HCT116 (cell line): ENCODE measurements around the gene SH2D3C. TPM values are rescaled to one million over a fixed set of nuclear protein-coding genes. Genes with fewer than 3 reads are reported as not detected.

Source experiments
- ATAC-seq: fragments of 200-7000 bp; cut with Tn5 transposase; 2 replicates; pipeline ENCODE4 v1.9.1; 2020; ENCODE audit warnings: mild to moderate bottlenecking, moderate library complexity
- BruUV-seq: library from RNA; stranded (reverse); fragments of 400-500 nt; replicated peaks from 2 replicates; lab custom pipeline; 2021; lab: Mats Ljungman, UMichigan
- CTCF ChIA-PET: fragments of 300-600 bp; sonication (Branson Sonifier 250); formaldehyde crosslinking; loops from one replicate; lab custom pipeline; 2021; ENCODE audit warnings: antibody characterized with exemption; lab: Charles Lee
- POLR2A ChIA-PET: fragments of 300-600, 350-600 bp; sonication (Branson Sonifier 250); formaldehyde crosslinking; loops from one replicate; lab custom pipeline; 2021; ENCODE audit warnings: antibody characterized with exemption; lab: Charles Lee
- RAD21 ChIA-PET, 2 experiments: fragments of 300-600 bp; sonication (Branson Sonifier 250); formaldehyde crosslinking; loops; one replicate each; lab custom pipeline; 2023; ENCODE audit warnings: low total read pairs in 2 of 2; ENCODE audit not compliant: uncharacterized antibody in 2 of 2, unreplicated experiment in 2 of 2, low non-redundant PET in 1 of 2; lab: Charles Lee
- DNase-seq: peaks from one replicate; pipeline ENCODE4 v3.0.0-alpha.2; 2010; ENCODE audit warnings: low read depth, low spot score
- H2AFZ ChIP-seq: fragments of 200-600 bp; shearing (Covaris generic), sonication (generic); 2 replicates; pipeline ENCODE4 v1.6.1; 2017; ENCODE audit warnings: low read depth, mixed run types, mixed read lengths, antibody characterized with exemption, low read length; ENCODE audit not compliant: poor library complexity, severe bottlenecking
- H3K27ac ChIP-seq: 2 replicates; pipeline ENCODE4 v1.5.1; 2012; ENCODE audit warnings: low read depth, low read length
- H3K27me3 ChIP-seq: fragments of 200-600 bp; sonication (generic); 2 replicates; pipeline ENCODE4 v1.6.1; 2016; ENCODE audit warnings: mixed run types, low read length, mixed read lengths; ENCODE audit not compliant: insufficient read depth
- H3K36me3 ChIP-seq, 2 experiments: fragments of 200-500 bp in 1 of 2; fragments of 200-600 bp in 1 of 2; sonication (Bioruptor generic) in 1 of 2; sonication (generic) in 1 of 2; 2 replicates each; pipeline versions ENCODE4 v1.5.1 to v1.6.1; 2014 to 2016; ENCODE audit warnings: low read length in 2 of 2, inconsistent platforms in 1 of 2, mixed read lengths in 1 of 2, mixed run types in 1 of 2; ENCODE audit not compliant: insufficient read depth in 2 of 2, control insufficient read depth in 1 of 2
- H3K4me1 ChIP-seq, 2 experiments: fragments of 200-600 bp in 1 of 2; sonication (generic) in 1 of 2; 2 replicates each; pipeline versions ENCODE4 v1.5.1 to v1.6.1; 2012 to 2017; ENCODE audit warnings: low read length in 2 of 2, inconsistent platforms in 1 of 2, mild to moderate bottlenecking in 1 of 2, mixed read lengths in 1 of 2, mixed run types in 1 of 2, moderate library complexity in 1 of 2; ENCODE audit not compliant: insufficient read depth in 2 of 2, control insufficient read depth in 1 of 2
- H3K4me2 ChIP-seq: fragments of 200-600 bp; sonication (generic); 2 replicates; pipeline ENCODE4 v1.6.1; 2017; ENCODE audit warnings: mixed run types, low read length, mixed read lengths
- H3K4me3 ChIP-seq, 2 experiments: fragments of 200-600 bp in 1 of 2; sonication (generic) in 1 of 2; replicated peaks in 1 of 2; 2 replicates each; pipeline ENCODE4 v1.5.1; 2011 to 2016; ENCODE audit warnings: low read length in 2 of 2, control low read depth in 1 of 2, low read depth in 1 of 2, mild to moderate bottlenecking in 1 of 2, mixed read lengths in 1 of 2, mixed run types in 1 of 2
- H3K79me2 ChIP-seq: fragments of 200-600 bp; sonication (generic); 2 replicates; pipeline ENCODE4 v1.6.1; 2017; ENCODE audit warnings: mild to moderate bottlenecking, mixed run types, low read length, moderate library complexity, mixed read lengths; ENCODE audit not compliant: insufficient read depth
- H3K9ac ChIP-seq: fragments of 200-600 bp; sonication (generic); 2 replicates; pipeline ENCODE4 v1.6.1; 2016; ENCODE audit warnings: low read length, mixed read lengths
- H3K9me2 ChIP-seq: fragments of 200-600 bp; sonication (generic), shearing (Covaris generic); 2 replicates; pipeline ENCODE4 v1.6.1; 2017; ENCODE audit warnings: mixed run types, mild to moderate bottlenecking, moderate library complexity; ENCODE audit not compliant: insufficient read depth
- H3K9me3 ChIP-seq, 2 experiments: fragments of 200-500 bp in 1 of 2; fragments of 200-600 bp in 1 of 2; sonication (Bioruptor generic) in 1 of 2; sonication (generic) in 1 of 2; 2 replicates each; pipeline ENCODE4 v1.6.1; 2014 to 2017; ENCODE audit warnings: low read length in 2 of 2, mixed read lengths in 2 of 2, inconsistent platforms in 1 of 2, low read depth in 1 of 2, mild to moderate bottlenecking in 1 of 2, mixed run types in 1 of 2, moderate library complexity in 1 of 2; ENCODE audit not compliant: control insufficient read depth in 1 of 2, insufficient read depth in 1 of 2
- H4K20me1 ChIP-seq: fragments of 200-600 bp; sonication (generic), shearing (Covaris generic); 2 replicates; pipeline ENCODE4 v1.6.1; 2017; ENCODE audit warnings: mixed run types, mild to moderate bottlenecking, moderate library complexity; ENCODE audit not compliant: insufficient read depth
- CEBPB ChIP-seq: IDR thresholded peaks from 2 replicates; pipeline ENCODE4 v1.6.1; 2012; ENCODE audit warnings: low read depth
- EGR1 ChIP-seq: IDR thresholded peaks from 2 replicates; pipeline ENCODE4 v1.6.1; 2012; ENCODE audit warnings: low read depth
- EZH2phosphoT487 ChIP-seq: fragments of 200-600 bp; IDR thresholded peaks from 2 replicates; pipeline ENCODE4 v1.6.1; 2018; ENCODE audit warnings: antibody characterized with exemption, borderline replicate concordance
- FOSL1 ChIP-seq: IDR thresholded peaks from 2 replicates; pipeline ENCODE4 v1.6.1; 2012; ENCODE audit warnings: low read depth
- POLR2A ChIP-seq: IDR thresholded peaks from 2 replicates; pipeline ENCODE4 v1.7.0; 2011; ENCODE audit warnings: borderline replicate concordance; ENCODE audit not compliant: insufficient read depth, insufficient read length; ENCODE audit errors: extremely low read depth
- RAD21 ChIP-seq: IDR thresholded peaks from 2 replicates; pipeline ENCODE4 v1.6.1; 2012; ENCODE audit warnings: low read depth, mild to moderate bottlenecking
- SIN3A ChIP-seq: IDR thresholded peaks from 2 replicates; pipeline ENCODE4 v1.6.1; 2012; ENCODE audit warnings: low read depth
- SRF ChIP-seq: IDR thresholded peaks from 2 replicates; pipeline ENCODE4 v1.6.1; 2012; ENCODE audit warnings: low read depth
- TCF7L2 ChIP-seq: IDR thresholded peaks from 2 replicates; pipeline ENCODE4 v1.7.0; 2011; ENCODE audit warnings: borderline replicate concordance, inconsistent platforms; ENCODE audit not compliant: insufficient read depth, insufficient read length; ENCODE audit errors: extremely low read depth
- YY1 ChIP-seq: IDR thresholded peaks from 2 replicates; pipeline ENCODE4 v1.6.1; 2011; ENCODE audit warnings: low read length, low read depth, moderate library complexity, mild to moderate bottlenecking; ENCODE audit not compliant: insufficient replicate concordance; ENCODE audit errors: extremely low read depth
- ZNF274 ChIP-seq: fragments of 200-500 bp; sonication (Bioruptor generic); IDR thresholded peaks from 2 replicates; pipeline ENCODE4 v1.6.1; 2014; ENCODE audit warnings: mild to moderate bottlenecking, low read depth, low read length, inconsistent platforms
- intact Hi-C: fragments of 100-400 bp; cut with micrococcal nuclease; formaldehyde crosslinking; loops from 2 replicates; pipeline ENCODE4 v1.10.0; 2022
- total RNA-seq: library from RNA; stranded (reverse); gene quantifications from one replicate; pipeline ENCODE4 v1.2.1, GENCODE V29; 2021; ENCODE audit not compliant: unreplicated experiment
- TF ChIP-seq, protein P1 (sequence below): IDR thresholded peaks from 2 replicates; pipeline ENCODE4 v1.6.1; 2012
- TF ChIP-seq, protein P2 (sequence below): IDR thresholded peaks from 2 replicates; pipeline ENCODE4 v1.6.1; 2012; ENCODE audit warnings: low read depth

Gene SH2D3C
- total RNA-seq, 1 experiment from 2014 or later = 1.3 TPM

DNA sequence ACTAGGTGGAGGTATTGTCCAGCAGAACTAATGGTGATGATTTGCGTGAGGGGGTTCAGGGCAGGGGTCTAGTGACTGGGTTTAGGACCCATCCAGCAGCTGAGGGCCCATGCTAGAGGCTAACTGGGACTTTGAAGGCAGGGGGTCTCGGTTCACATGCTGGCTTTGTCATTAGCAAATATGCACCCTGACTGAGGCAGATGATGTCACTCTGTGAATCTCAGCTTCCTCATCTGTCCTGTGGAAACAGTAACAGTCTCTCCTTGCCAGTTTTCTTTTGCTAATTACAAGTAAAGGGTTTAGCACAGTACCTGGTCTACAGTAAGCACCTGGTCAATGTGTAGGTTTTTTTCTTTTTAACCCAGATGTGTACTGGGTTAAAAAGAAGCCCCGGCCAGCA, 5.2 kb downstream of the SH2D3C start:
- H3K4me3 ChIP-seq = no peak overlapping the region
- TF ChIP-seq ZNF274 = no peak
- TF ChIP-seq YY1 = no peak
- TF ChIP-seq SRF = no peak
- TF ChIP-seq EZH2phosphoT487 = no peak
- no peak for TF ChIP-seq FOSL1
- TF ChIP-seq, protein P1, sequence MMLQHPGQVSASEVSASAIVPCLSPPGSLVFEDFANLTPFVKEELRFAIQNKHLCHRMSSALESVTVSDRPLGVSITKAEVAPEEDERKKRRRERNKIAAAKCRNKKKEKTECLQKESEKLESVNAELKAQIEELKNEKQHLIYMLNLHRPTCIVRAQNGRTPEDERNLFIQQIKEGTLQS = no peak
- no peak for TF ChIP-seq TCF7L2
- no peak for TF ChIP-seq RAD21
- no peak for TF ChIP-seq SIN3A
- TF ChIP-seq CEBPB = no peak
- ATAC-seq (no peak), DNase-seq (no peak)
- H3K36me3 ChIP-seq = no peaks in the 10 kb centered on the region
- no peak overlapping the region for H3K27ac ChIP-seq
- no peaks in the 10 kb centered on the region for H3K27me3 ChIP-seq
- peaks cover 13 to 21% of the 10 kb centered on the region in 2 experiments for H3K4me1 ChIP-seq
- no peaks in the 10 kb centered on the region for H3K79me2 ChIP-seq
- ChIA-PET RAD21 (no interaction called here), CTCF (no interaction called here), POLR2A (no interaction called here)
- no peaks in the 10 kb centered on the region for H4K20me1 ChIP-seq
- H3K4me2 ChIP-seq = no peak overlapping the region
- H2AFZ ChIP-seq = no peak overlapping the region
- intact Hi-C loops = no loop called here
- H3K9me3 ChIP-seq = no peaks in the 10 kb centered on the region
- H3K9ac ChIP-seq = no peak overlapping the region
- no TSS peak for BruUV-seq
- no peaks in the 10 kb centered on the region for H3K9me2 ChIP-seq

DNA sequence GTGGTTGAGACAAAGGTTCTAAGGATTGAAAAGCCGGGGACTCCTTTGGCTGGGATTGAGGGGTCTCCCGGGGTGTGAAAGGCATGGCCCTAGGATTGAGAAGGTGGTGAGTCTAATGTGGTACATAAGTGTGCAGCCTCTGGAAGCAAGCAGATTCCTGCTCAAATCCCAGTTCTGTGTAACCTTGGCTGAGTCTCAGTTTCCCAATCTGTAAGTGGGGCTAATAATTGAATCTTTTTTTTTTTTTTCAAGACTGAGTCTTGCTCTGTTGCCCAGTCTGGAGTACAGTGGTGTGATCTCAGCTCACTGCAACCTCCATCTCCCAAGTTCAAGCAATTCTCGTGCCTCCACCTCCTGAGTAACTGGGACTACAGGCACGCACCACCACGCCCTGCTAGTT, 5.9 kb downstream of the SH2D3C start:
- Histone ChIP-seq H3K4me1 (peaks cover 13 to 21% of the 10 kb centered on the region in 2 experiments), H4K20me1 (no peaks in the 10 kb centered on the region), H3K9me3 (no peaks in the 10 kb centered on the region), H3K4me3 (no peak overlapping the region), H3K4me2 (no peak overlapping the region), H3K79me2 (no peaks in the 10 kb centered on the region), H3K27ac (no peak overlapping the region), H3K36me3 (no peaks in the 10 kb centered on the region), H2AFZ (no peak overlapping the region), H3K9ac (no peak overlapping the region), H3K9me2 (no peaks in the 10 kb centered on the region), H3K27me3 (no peaks in the 10 kb centered on the region)
- DNase-seq (no peak), ATAC-seq (no peak)
- POLR2A ChIA-PET = no interaction called here
- CTCF ChIA-PET = no interaction called here
- no TSS peak for BruUV-seq
- RAD21 ChIA-PET = no interaction called here
- TF ChIP-seq, protein P2, sequence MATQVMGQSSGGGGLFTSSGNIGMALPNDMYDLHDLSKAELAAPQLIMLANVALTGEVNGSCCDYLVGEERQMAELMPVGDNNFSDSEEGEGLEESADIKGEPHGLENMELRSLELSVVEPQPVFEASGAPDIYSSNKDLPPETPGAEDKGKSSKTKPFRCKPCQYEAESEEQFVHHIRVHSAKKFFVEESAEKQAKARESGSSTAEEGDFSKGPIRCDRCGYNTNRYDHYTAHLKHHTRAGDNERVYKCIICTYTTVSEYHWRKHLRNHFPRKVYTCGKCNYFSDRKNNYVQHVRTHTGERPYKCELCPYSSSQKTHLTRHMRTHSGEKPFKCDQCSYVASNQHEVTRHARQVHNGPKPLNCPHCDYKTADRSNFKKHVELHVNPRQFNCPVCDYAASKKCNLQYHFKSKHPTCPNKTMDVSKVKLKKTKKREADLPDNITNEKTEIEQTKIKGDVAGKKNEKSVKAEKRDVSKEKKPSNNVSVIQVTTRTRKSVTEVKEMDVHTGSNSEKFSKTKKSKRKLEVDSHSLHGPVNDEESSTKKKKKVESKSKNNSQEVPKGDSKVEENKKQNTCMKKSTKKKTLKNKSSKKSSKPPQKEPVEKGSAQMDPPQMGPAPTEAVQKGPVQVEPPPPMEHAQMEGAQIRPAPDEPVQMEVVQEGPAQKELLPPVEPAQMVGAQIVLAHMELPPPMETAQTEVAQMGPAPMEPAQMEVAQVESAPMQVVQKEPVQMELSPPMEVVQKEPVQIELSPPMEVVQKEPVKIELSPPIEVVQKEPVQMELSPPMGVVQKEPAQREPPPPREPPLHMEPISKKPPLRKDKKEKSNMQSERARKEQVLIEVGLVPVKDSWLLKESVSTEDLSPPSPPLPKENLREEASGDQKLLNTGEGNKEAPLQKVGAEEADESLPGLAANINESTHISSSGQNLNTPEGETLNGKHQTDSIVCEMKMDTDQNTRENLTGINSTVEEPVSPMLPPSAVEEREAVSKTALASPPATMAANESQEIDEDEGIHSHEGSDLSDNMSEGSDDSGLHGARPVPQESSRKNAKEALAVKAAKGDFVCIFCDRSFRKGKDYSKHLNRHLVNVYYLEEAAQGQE = no peak
- TF ChIP-seq POLR2A (no peak), EGR1 (no peak), EZH2phosphoT487 (no peak)
- intact Hi-C loops = no loop called here
